ENCODE data around the gene LEP.

- TF ChIP-seq CTCF (conservative IDR thresholded peaks at IDR 0.05 in 1 of 2, IDR thresholded peaks at IDR 0.05 in 1 of 2; ENCODE audit: low read depth in 1 of 2, low read length in 2 of 2) = no peak
- no peak for TF ChIP-seq EZH2 (IDR thresholded peaks at IDR 0.05; ENCODE audit: low read length, missing control alignments)
These were observed 23.4 kb downstream of the LEP start for GRCh38 chr7:128264477-128264876.
